GM23338 (cell line): Measurements from ENCODE around the gene CCL14. TPM values are rescaled to one million over a fixed set of nuclear protein-coding genes. Genes with fewer than 3 reads are reported as not detected.

Experiments
- ATAC-seq: fragments of 200-7000 bp; cut with Tn5 transposase; 3 replicates; pipeline ENCODE4 v1.9.1; 2020
- DNase-seq: peaks from one replicate; pipeline ENCODE4 v3.0.0-alpha.2; 2015; ENCODE audit warnings: low spot score
- H2AFZ ChIP-seq: fragments of 200-600 bp; sonication (generic); 2 replicates; pipeline ENCODE4 v1.8.0; 2016; ENCODE audit warnings: antibody characterized with exemption, mild to moderate bottlenecking, moderate library complexity
- H3F3A ChIP-seq: fragments of 200-600 bp; sonication (generic); replicated peaks from 2 replicates; pipeline ENCODE4 v1.8.0; 2017; ENCODE audit warnings: antibody characterized with exemption, mixed run types, low read depth
- H3K27ac ChIP-seq: fragments of 200-600 bp; sonication (generic); 2 replicates; pipeline ENCODE4 v1.6.1; 2016; ENCODE audit warnings: low read depth
- H3K27me3 ChIP-seq: fragments of 200-600 bp; sonication (generic); 2 replicates; pipeline ENCODE4 v1.8.0; 2016; ENCODE audit warnings: mild to moderate bottlenecking, mixed run types, moderate library complexity; ENCODE audit not compliant: insufficient read depth
- H3K36me3 ChIP-seq: fragments of 200-600 bp; sonication (generic); 2 replicates; pipeline ENCODE4 v1.8.0; 2016; ENCODE audit warnings: mild to moderate bottlenecking; ENCODE audit not compliant: insufficient read depth
- H3K4me1 ChIP-seq: fragments of 200-600 bp; sonication (generic); 2 replicates; pipeline ENCODE4 v1.8.0; 2016; ENCODE audit warnings: mild to moderate bottlenecking, moderate library complexity; ENCODE audit not compliant: insufficient read depth
- H3K4me2 ChIP-seq: fragments of 200-600 bp; sonication (generic); 2 replicates; pipeline ENCODE4 v1.7.1; 2017; ENCODE audit warnings: mixed run types
- H3K4me3 ChIP-seq: fragments of 200-600 bp; sonication (generic); 2 replicates; pipeline ENCODE4 v1.6.1; 2016; ENCODE audit warnings: mixed run types
- H3K79me2 ChIP-seq: fragments of 200-600 bp; sonication (generic); replicated peaks from 2 replicates; pipeline ENCODE4 v1.8.0; 2017; ENCODE audit warnings: mild to moderate bottlenecking; ENCODE audit not compliant: insufficient read depth
- H3K9me2 ChIP-seq: fragments of 200-600 bp; sonication (generic); 2 replicates; pipeline ENCODE4 v1.8.0; 2017; ENCODE audit not compliant: insufficient read depth
- H4K20me1 ChIP-seq: fragments of 200-600 bp; sonication (generic); replicated peaks from 2 replicates; pipeline ENCODE4 v1.8.0; 2017; ENCODE audit warnings: mild to moderate bottlenecking; ENCODE audit not compliant: insufficient read depth
- H3K27ac Mint-ChIP-seq: 2 replicates; pipeline ENCODE4 v1.8.0; 2020; ENCODE audit warnings: inconsistent platforms, mild to moderate bottlenecking, moderate library complexity, mixed read lengths
- H3K27me3 Mint-ChIP-seq: 3 replicates; pipeline ENCODE4 v1.8.0; 2022; ENCODE audit warnings: low read depth, mild to moderate bottlenecking, moderate library complexity, mixed read lengths, inconsistent platforms; ENCODE audit not compliant: insufficient read depth, poor library complexity
- H3K36me3 Mint-ChIP-seq: 3 replicates; pipeline ENCODE4 v1.8.0; 2021; ENCODE audit warnings: low read depth, mild to moderate bottlenecking, inconsistent platforms, moderate library complexity, mixed read lengths
- H3K4me1 Mint-ChIP-seq: 3 replicates; pipeline ENCODE4 v1.8.0; 2020; ENCODE audit warnings: mild to moderate bottlenecking, inconsistent platforms, mixed read lengths
- H3K4me3 Mint-ChIP-seq: 3 replicates; pipeline ENCODE4 v1.8.0; 2021; ENCODE audit warnings: moderate library complexity, mild to moderate bottlenecking, inconsistent platforms, mixed read lengths
- H3K9me3 Mint-ChIP-seq: 3 replicates; pipeline ENCODE4 v1.8.0; 2020; ENCODE audit warnings: moderate library complexity, mild to moderate bottlenecking, inconsistent platforms, mixed read lengths
- CREB1 ChIP-seq: fragments of 250-450 bp; sonication (Bioruptor Pico); IDR thresholded peaks from 2 replicates; pipeline ENCODE4 v1.5.0; 2020; ENCODE audit warnings: low read depth, mild to moderate bottlenecking, moderate library complexity
- ETS1 ChIP-seq: IDR thresholded peaks from 2 replicates; pipeline ENCODE4 v1.6.1; 2016; ENCODE audit warnings: antibody characterized with exemption
- EZH2phosphoT487 ChIP-seq: fragments of 200-600 bp; sonication (generic); IDR thresholded peaks from one replicate; pipeline ENCODE4 v1.8.1; 2018; ENCODE audit warnings: antibody characterized with exemption; ENCODE audit not compliant: unreplicated experiment
- JUNB ChIP-seq: IDR thresholded peaks from one replicate; pipeline ENCODE4 v1.6.1; 2016; ENCODE audit warnings: antibody characterized with exemption; ENCODE audit not compliant: unreplicated experiment
- NANOG ChIP-seq: IDR thresholded peaks from 2 replicates; pipeline ENCODE4 v1.6.1; 2016; ENCODE audit warnings: antibody characterized with exemption, borderline replicate concordance
- POLR2AphosphoS5 ChIP-seq: IDR thresholded peaks from 2 replicates; pipeline ENCODE4 v1.6.1; 2016; ENCODE audit warnings: antibody characterized with exemption, low read depth
- REST ChIP-seq: IDR thresholded peaks from one replicate; pipeline ENCODE4 v1.6.1; 2018; ENCODE audit warnings: antibody characterized with exemption; ENCODE audit not compliant: unreplicated experiment
- ZNF331 ChIP-seq: fragments of 250-450 bp; sonication (Bioruptor Pico); IDR thresholded peaks from 2 replicates; pipeline ENCODE4 v1.5.0; 2020; ENCODE audit warnings: low read depth, mild to moderate bottlenecking, moderate library complexity
- polyA plus RNA-seq: library from polyadenylated mRNA; unstranded; fragments of >200 nt; fragmentation: Nextera tagmentation; extraction: Ambion mirVana; gene quantifications from 2 replicates; pipeline ENCODE4 v1.2.1, GENCODE V29; 2016
- total RNA-seq: library from RNA; depleted of rRNA; stranded (reverse); fragments of >200 nt; shearing (Covaris generic); gene quantifications from 2 replicates; pipeline ENCODE4 v1.2.3, GENCODE V29; 2014

Gene CCL14
- total and polyA plus RNA-seq, 2 experiments from 2014 or later, result not detected

GRCh38 chr17:35968520-35969054, 17.9 kb downstream of the CCL14 start (continued):
- TF ChIP-seq REST (no peak), NANOG (no peak)

- DNase-seq (no peak), ATAC-seq (no peak)
- Histone ChIP-seq H3F3A (no peaks in the 10 kb centered on the region), H2AFZ (no peak overlapping the region), H3K4me2 (no peak overlapping the region), H4K20me1 (no peaks in the 10 kb centered on the region), H3K9me2 (0 out of 2 replicates have a peak, but pooled peaks cover 4% of the 10 kb centered on the region), H3K4me1 (0 out of 2 replicates have a peak, but pooled peaks cover 4% of the 10 kb centered on the region), H3K27me3 (no peaks in the 10 kb centered on the region), H3K36me3 (no peaks in the 10 kb centered on the region), H3K27ac (no peak overlapping the region), H3K4me3 (no peak overlapping the region), H3K79me2 (no peaks in the 10 kb centered on the region)
- H3K36me3 Mint-ChIP-seq, result no peaks in the 10 kb centered on the region
- no peak for TF ChIP-seq ETS1
- no peaks in the 10 kb centered on the region for H3K9me3 Mint-ChIP-seq
- H3K27me3 Mint-ChIP-seq, result peaks cover 2% of the 10 kb centered on the region
- no peak overlapping the region for H3K27ac Mint-ChIP-seq
- no peak overlapping the region for H3K4me3 Mint-ChIP-seq
- H3K4me1 Mint-ChIP-seq, result peaks cover 3% of the 10 kb centered on the region; the same call in 1 of the 3 replicates
These were observed 21.3 kb downstream of the CCL14 start for GRCh38 chr17:35965272-35965671.

DNA sequence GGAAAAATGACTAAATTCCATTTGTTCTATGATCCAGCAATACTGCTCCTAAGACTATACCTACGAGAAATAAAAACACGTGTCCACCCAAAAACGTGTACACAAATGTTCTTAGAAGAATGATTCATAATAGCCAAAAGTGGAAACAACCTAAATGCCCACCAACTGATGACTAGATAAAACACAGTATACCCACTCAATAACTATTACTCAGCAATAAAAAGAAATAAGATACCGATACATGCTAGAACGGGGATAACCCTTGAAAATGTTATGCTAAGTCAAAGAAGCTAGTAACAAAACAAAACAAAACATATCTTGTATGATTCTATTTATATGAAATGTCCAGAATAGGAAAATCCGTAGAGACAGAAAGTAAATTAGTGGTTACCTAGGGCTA, 22.9 kb downstream of the CCL14 start:
- TF ChIP-seq EZH2phosphoT487 (no peak), CREB1 (CRISPR knock-in tag) (no peak), POLR2AphosphoS5 (no peak), REST (no peak), JUNB (no peak), ZNF331 (CRISPR knock-in tag) (no peak)
- H3K27me3 ChIP-seq, result no peaks in the 10 kb centered on the region
- Mint-ChIP-seq H3K4me3 (no peak overlapping the region), H3K4me1 (no peaks in the 10 kb centered on the region), H3K27ac (no peak overlapping the region), H3K27me3 (peaks cover 2% of the 10 kb centered on the region), H3K36me3 (no peaks in the 10 kb centered on the region), H3K9me3 (no peaks in the 10 kb centered on the region)
- H4K20me1 ChIP-seq, result no peaks in the 10 kb centered on the region
- H3K4me2 ChIP-seq, result no peak overlapping the region
- H3K4me3 ChIP-seq, result no peak overlapping the region
- no peak for ATAC-seq
- no peaks in the 10 kb centered on the region for H3K79me2 ChIP-seq
- 0 out of 2 replicates have a peak, but pooled peaks cover 4% of the 10 kb centered on the region for H3K9me2 ChIP-seq
- H3K27ac ChIP-seq, result no peak overlapping the region
- no peak for DNase-seq
- no peak overlapping the region for H2AFZ ChIP-seq
- no peaks in the 10 kb centered on the region for H3F3A ChIP-seq
- H3K36me3 ChIP-seq, result no peaks in the 10 kb centered on the region
- no peaks in the 10 kb centered on the region for H3K4me1 ChIP-seq
